ENCODE results near the gene FFAR3.

The FFAR3 gene

GRCh38 chr19:35404879-35405622 lies 46.8 kb downstream of the FFAR3 start:
- DNase-seq: no peak

- DNase-seq: no peak
Observed at GRCh38 chr19:35407619-35408018, 49.4 kb downstream of the FFAR3 start.

GRCh38 chr19:35408284-35409171 lies 50.3 kb downstream of the FFAR3 start:
- DNase-seq: no peak

GRCh38 chr19:35409191-35409590 lies 50.9 kb downstream of the FFAR3 start:
- no peak for DNase-seq

Measured in NCI-H524 (cell line).